Thoracic aorta (tissue), 2 donors: ENCODE results near the gene ACTR3C. TPM values are rescaled to one million over a fixed set of nuclear protein-coding genes. Genes with fewer than 3 reads are reported as not detected.

Experiments
- ATAC-seq: fragments of 150-250 bp; one replicate; pipeline ENCODE4 v1.8.0; 2017; ENCODE audit warnings: low read depth; ENCODE audit not compliant: insufficient number of reproducible peaks, low FRiP score
- DNase-seq: peaks from one replicate; pipeline ENCODE4 v3.0.0-alpha.2; 2020; ENCODE audit warnings: low spot score
- H3K27ac ChIP-seq, 2 donors: fragments of 200-600 bp; sonication (generic); 1 replicate in 1 of 2; 2 replicates in 1 of 2; pipeline ENCODE4 v1.5.1; 2016; ENCODE audit warnings: mild to moderate bottlenecking in 2 of 2, moderate library complexity in 2 of 2
- H3K27me3 ChIP-seq: fragments of 200-600 bp; sonication (generic); replicated peaks from 2 replicates; pipeline ENCODE4 v1.6.0; 2016; ENCODE audit warnings: mild to moderate bottlenecking; ENCODE audit not compliant: insufficient read depth
- H3K36me3 ChIP-seq: fragments of 200-600 bp; sonication (generic); one replicate; pipeline ENCODE4 v1.5.1; 2016
- H3K4me1 ChIP-seq, 2 donors: fragments of 200-600 bp; sonication (generic); 1 replicate in 1 of 2; 2 replicates in 1 of 2; pipeline versions ENCODE4 v1.5.1 to v1.6.0; 2016; ENCODE audit warnings: low read depth in 2 of 2, mild to moderate bottlenecking in 1 of 2; ENCODE audit not compliant: control insufficient read depth in 1 of 2
- H3K4me3 ChIP-seq: fragments of 200-600 bp; sonication (generic); 2 replicates; pipeline ENCODE4 v1.5.1; 2016; ENCODE audit warnings: mild to moderate bottlenecking
- H3K9me3 ChIP-seq: fragments of 200-600 bp; sonication (generic); 2 replicates; pipeline ENCODE4 v1.5.1; 2016
- total RNA-seq, 2 donors: library from RNA; depleted of rRNA; stranded (reverse); fragments of >200 nt; gene quantifications; one replicate each; pipeline versions ENCODE4 v1.1.0 to v1.2.3, GENCODE V29; 2016
- TF ChIP-seq, protein P1 (sequence below): fragments of 200-600 bp; sonication (generic); IDR thresholded peaks from one replicate; pipeline ENCODE4 v1.5.1; 2019; ENCODE audit warnings: antibody characterized with exemption

The ACTR3C gene
- total RNA-seq, 2 donors from 2014 or later = 0.14 to 6.4 TPM

DNA sequence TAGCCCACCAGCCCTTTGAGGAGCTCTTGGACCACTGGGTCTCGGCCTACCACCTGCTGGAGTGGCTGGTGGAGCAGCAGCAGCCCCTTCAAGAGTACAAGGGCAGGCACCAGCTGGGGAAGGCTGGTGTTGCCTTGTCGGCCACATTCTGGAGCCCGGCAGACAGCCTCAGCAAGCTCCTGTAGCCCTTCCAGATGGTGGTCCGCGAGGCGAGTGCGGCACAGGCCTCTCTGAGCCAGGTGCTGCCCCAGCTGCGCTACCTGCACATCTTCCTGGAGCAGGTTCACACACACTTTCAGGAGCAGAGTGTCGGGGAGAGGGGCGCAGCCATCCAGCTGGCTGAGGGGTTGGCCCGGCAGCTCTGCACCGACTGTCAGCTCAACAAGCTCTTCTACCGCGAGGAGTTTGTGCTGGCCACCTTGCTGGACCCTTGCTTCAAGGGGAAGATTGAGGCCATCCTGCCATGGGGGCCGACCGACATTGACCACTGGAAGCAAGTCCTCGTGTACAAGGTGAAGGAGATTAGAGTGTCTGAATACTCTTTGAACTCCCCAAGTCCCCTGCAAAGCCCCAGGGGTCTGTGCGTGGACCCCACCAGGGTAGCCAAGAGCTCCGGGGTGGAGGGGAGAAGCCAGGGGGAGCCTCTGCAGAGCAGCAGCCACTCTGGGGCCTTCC is 7.0 kb upstream of the ACTR3C start:
- no peak overlapping the region for H3K4me3 ChIP-seq
- H3K36me3 ChIP-seq = no peaks in the 10 kb centered on the region
- no peaks in the 10 kb centered on the region for H3K9me3 ChIP-seq
- no peak for ATAC-seq
- H3K27me3 ChIP-seq = no peaks in the 10 kb centered on the region
- no peak overlapping the region for H3K27ac ChIP-seq
- H3K4me1 ChIP-seq = no peaks in the 10 kb centered on the region
- TF ChIP-seq, protein P1, sequence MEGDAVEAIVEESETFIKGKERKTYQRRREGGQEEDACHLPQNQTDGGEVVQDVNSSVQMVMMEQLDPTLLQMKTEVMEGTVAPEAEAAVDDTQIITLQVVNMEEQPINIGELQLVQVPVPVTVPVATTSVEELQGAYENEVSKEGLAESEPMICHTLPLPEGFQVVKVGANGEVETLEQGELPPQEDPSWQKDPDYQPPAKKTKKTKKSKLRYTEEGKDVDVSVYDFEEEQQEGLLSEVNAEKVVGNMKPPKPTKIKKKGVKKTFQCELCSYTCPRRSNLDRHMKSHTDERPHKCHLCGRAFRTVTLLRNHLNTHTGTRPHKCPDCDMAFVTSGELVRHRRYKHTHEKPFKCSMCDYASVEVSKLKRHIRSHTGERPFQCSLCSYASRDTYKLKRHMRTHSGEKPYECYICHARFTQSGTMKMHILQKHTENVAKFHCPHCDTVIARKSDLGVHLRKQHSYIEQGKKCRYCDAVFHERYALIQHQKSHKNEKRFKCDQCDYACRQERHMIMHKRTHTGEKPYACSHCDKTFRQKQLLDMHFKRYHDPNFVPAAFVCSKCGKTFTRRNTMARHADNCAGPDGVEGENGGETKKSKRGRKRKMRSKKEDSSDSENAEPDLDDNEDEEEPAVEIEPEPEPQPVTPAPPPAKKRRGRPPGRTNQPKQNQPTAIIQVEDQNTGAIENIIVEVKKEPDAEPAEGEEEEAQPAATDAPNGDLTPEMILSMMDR = no peak
- DNase-seq = no peak

GRCh38 chr7:150329331-150330120 is 6.2 kb upstream of the ACTR3C start:
- Histone ChIP-seq H3K36me3 (no peaks in the 10 kb centered on the region), H3K4me3 (no peak overlapping the region), H3K27ac (no peak overlapping the region), H3K27me3 (no peaks in the 10 kb centered on the region), H3K4me1 (no peaks in the 10 kb centered on the region), H3K9me3 (no peaks in the 10 kb centered on the region)
- TF ChIP-seq, protein P1 = no peak
- ATAC-seq (no peak), DNase-seq (no peak)

- H3K4me1 ChIP-seq = peaks cover 0 to 20% of the 10 kb centered on the region in 2 donors
- DNase-seq (no peak), ATAC-seq (no peak)
- H3K27ac ChIP-seq = no peak overlapping the region
- no peaks in the 10 kb centered on the region for H3K27me3 ChIP-seq
- H3K4me3 ChIP-seq = no peak overlapping the region
- no peaks in the 10 kb centered on the region for H3K36me3 ChIP-seq
- TF ChIP-seq, protein P1 = no peak
- no peaks in the 10 kb centered on the region for H3K9me3 ChIP-seq
Observed at GRCh38 chr7:150327308-150327707, 4.0 kb upstream of the ACTR3C start.

- DNase-seq (no peak), ATAC-seq (no peak)
- Histone ChIP-seq H3K27ac (no peak overlapping the region), H3K36me3 (no peaks in the 10 kb centered on the region), H3K27me3 (no peaks in the 10 kb centered on the region), H3K4me1 (peaks cover 0 to 24% of the 10 kb centered on the region in 2 donors), H3K4me3 (no peak overlapping the region), H3K9me3 (no peaks in the 10 kb centered on the region)
- TF ChIP-seq, protein P1 = no peak
Observed at GRCh38 chr7:150326657-150327268, 3.4 kb upstream of the ACTR3C start.

DNA sequence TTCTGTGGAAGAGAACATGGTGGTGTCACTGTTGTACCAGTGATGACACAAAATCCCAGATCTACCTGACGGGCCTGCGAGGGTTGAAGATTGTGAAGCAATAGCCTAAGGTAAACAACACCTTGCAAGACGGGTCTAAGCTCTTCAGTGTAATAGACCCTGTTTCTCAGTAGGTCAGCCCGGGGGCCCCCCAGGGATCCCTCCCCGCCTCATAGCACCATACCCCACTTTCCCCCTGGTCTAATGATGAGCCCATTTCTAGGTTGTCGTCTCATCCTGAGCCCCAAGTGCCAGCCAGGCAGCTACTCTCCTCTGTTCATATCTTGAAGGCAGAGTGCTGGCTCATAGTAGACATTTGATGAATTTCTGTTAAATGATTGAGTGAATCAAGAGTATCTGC is 2.6 kb upstream of the ACTR3C start:
- no peaks in the 10 kb centered on the region for H3K36me3 ChIP-seq
- TF ChIP-seq, protein P1 = no peak
- no peaks in the 10 kb centered on the region for H3K27me3 ChIP-seq
- H3K9me3 ChIP-seq = no peaks in the 10 kb centered on the region
- no peak for ATAC-seq
- no peak for DNase-seq
- no peak overlapping the region for H3K4me3 ChIP-seq
- no peak overlapping the region for H3K27ac ChIP-seq
- H3K4me1 ChIP-seq = peaks cover 0 to 24% of the 10 kb centered on the region in 2 donors
